Colonic mucosa (tissue), 4 donors: ENCODE data around the gene ABHD4. TPM values are rescaled to one million over a fixed set of nuclear protein-coding genes. Genes with fewer than 3 reads are reported as not detected.

Experiments
- DNase-seq: peaks from one replicate; pipeline ENCODE4 v3.0.0-alpha.2; 2020
- H3K27ac ChIP-seq: fragments of 200-600 bp; one replicate; pipeline ENCODE4 v1.8.0; 2021
- H3K27me3 ChIP-seq: fragments of 200-600 bp; one replicate; pipeline ENCODE4 v1.8.0; 2021
- H3K36me3 ChIP-seq: fragments of 200-600 bp; one replicate; pipeline ENCODE4 v1.8.0; 2021
- H3K4me1 ChIP-seq: fragments of 200-600 bp; one replicate; pipeline ENCODE4 v1.8.0; 2021; ENCODE audit warnings: mild to moderate bottlenecking
- H3K4me3 ChIP-seq: fragments of 200-600 bp; one replicate; pipeline ENCODE4 v1.8.0; 2021
- H3K9ac ChIP-seq, 2 donors: one replicate each; pipeline ENCODE4 v1.7.0; 2013; ENCODE audit warnings: control low read depth in 2 of 2, low read depth in 2 of 2, low read length in 2 of 2
- H3K9me3 ChIP-seq: fragments of 200-600 bp; one replicate; pipeline ENCODE4 v1.8.0; 2021
- intact Hi-C: fragments of 100-400 bp; cut with DNase I; formaldehyde crosslinking; loops from one replicate; pipeline ENCODE4 v1.14.1; 2022
- total RNA-seq, 2 donors: library from RNA; stranded (reverse); fragmentation: NEBNext Ultra II Directional in 1 of 2; extraction: Animal tissue kit (Norgen Biotek cat#: 25700) in 1 of 2; gene quantifications; one replicate each; pipeline ENCODE4 v1.2.1, GENCODE V29; 2021
- TF ChIP-seq, protein P1 (sequence below): fragments of 200-600 bp; IDR thresholded peaks from one replicate; pipeline ENCODE4 v1.8.0; 2022; ENCODE audit warnings: antibody characterized with exemption, mild to moderate bottlenecking
- donor health status: healthy.
- donor health status: DM: no; HTN: no; CAD: no.
- donor health status: DM: no; HTN: no; CAD: no.

ABHD4 gene
- total RNA-seq, 2 donors from 2014 or later, result 14.5 to 32.4 TPM

DNA sequence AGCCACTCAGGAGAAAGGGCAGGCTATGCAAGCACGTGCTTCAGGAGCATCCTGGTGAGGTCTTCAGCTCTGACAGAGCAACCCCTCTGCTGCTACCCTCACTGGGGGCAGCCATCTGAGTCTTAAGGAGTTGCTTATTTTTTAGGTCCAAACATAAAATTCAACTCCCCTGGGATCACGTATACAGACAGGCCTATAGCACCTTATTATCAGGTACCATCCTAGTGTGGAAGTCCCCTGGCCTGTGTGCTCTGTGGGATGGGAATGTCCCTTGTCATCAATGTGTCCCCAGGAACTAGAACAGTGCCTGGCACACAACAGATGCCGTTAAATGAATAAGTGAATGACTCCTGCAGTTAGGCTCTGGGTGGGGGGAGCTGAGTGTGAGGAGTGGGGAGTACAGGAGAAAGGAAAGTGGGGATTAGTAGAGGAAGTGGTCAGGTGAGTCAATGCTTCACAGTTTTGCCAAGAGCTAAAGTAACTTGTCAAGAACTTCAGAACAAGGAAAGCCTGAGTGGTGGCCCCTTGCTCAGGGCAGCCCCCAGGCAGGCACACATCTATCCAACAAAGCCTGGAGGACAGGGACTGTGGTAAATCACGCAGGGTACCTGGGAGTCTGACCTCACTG lies 42.6 kb upstream of the ABHD4 start:
- Histone ChIP-seq H3K9ac (peak overlapping the region; percentile 35 to 58), H3K4me3 (no peak overlapping the region), H3K27me3 (no peaks in the 10 kb centered on the region), H3K9me3 (no peaks in the 10 kb centered on the region), H3K36me3 (no peaks in the 10 kb centered on the region), H3K27ac (peak overlapping the region; percentile 67), H3K4me1 (peaks cover 19% of the 10 kb centered on the region)
- intact Hi-C loops, result loop anchor here (5.0 kb wide), 2 partner anchors 97 to 297 kb away; no protein-coding TSS in a partner anchor
- TF ChIP-seq, protein P1, sequence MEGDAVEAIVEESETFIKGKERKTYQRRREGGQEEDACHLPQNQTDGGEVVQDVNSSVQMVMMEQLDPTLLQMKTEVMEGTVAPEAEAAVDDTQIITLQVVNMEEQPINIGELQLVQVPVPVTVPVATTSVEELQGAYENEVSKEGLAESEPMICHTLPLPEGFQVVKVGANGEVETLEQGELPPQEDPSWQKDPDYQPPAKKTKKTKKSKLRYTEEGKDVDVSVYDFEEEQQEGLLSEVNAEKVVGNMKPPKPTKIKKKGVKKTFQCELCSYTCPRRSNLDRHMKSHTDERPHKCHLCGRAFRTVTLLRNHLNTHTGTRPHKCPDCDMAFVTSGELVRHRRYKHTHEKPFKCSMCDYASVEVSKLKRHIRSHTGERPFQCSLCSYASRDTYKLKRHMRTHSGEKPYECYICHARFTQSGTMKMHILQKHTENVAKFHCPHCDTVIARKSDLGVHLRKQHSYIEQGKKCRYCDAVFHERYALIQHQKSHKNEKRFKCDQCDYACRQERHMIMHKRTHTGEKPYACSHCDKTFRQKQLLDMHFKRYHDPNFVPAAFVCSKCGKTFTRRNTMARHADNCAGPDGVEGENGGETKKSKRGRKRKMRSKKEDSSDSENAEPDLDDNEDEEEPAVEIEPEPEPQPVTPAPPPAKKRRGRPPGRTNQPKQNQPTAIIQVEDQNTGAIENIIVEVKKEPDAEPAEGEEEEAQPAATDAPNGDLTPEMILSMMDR, result no peak
- DNase-seq, result no peak

DNA sequence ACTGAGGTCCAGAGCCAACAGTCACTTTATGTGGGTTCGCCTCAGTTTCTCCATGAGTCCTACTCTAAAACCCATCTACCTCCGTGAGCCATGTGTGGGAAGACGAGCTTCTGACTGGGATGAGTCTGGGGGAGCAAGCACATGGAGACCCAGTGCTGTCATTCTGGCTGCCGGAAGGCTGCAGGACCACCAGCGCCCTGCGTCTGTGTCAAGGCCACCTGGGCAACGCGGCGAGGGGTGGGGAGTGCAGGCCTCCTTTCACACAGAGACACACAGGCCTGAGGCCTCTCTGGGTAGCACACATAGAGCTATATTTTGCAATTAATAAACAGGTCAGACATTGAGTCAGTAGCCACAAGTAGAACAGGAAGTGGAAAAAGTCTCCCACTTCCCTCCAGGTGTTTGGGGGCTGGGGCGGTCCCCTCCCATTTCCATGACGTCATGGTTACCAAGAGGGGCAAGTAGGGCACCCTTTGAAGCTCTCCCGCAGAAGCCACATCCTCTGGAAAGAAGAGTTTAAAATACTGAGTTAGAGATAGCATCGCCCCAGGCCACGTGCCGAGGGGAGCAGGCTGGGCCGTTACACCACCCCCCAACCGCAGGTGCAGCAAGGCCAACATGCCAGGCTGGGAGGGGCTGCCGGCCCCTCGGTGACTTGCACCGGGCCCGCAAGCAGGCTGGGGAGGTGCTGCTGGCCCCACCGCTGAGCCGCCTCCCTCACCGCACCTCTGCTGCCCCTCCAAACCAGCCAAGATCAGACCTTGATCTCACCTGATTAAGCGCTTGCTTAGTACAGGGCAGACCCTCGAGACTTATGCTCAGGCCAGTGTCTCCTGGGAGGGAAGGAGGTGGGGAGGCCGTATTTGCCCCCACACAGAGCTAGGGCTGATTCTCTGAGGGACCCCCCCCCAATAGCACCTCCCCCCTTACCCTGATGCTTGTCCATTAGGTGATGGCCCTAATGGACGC lies 41.8 kb upstream of the ABHD4 start:
- no peaks in the 10 kb centered on the region for H3K9me3 ChIP-seq
- H3K4me3 ChIP-seq, result no peak overlapping the region
- peaks cover 19% of the 10 kb centered on the region for H3K4me1 ChIP-seq
- peak overlapping the region; percentile 67 for H3K27ac ChIP-seq
- peak overlapping the region; percentile 58 to 78 for H3K9ac ChIP-seq
- no peaks in the 10 kb centered on the region for H3K27me3 ChIP-seq
- intact Hi-C loops, result loop anchor here (5.0 kb wide), 2 partner anchors 96 to 296 kb away; no protein-coding TSS in a partner anchor
- TF ChIP-seq, protein P1, result no peak
- DNase-seq, result peak; percentile 73
- no peaks in the 10 kb centered on the region for H3K36me3 ChIP-seq

DNA sequence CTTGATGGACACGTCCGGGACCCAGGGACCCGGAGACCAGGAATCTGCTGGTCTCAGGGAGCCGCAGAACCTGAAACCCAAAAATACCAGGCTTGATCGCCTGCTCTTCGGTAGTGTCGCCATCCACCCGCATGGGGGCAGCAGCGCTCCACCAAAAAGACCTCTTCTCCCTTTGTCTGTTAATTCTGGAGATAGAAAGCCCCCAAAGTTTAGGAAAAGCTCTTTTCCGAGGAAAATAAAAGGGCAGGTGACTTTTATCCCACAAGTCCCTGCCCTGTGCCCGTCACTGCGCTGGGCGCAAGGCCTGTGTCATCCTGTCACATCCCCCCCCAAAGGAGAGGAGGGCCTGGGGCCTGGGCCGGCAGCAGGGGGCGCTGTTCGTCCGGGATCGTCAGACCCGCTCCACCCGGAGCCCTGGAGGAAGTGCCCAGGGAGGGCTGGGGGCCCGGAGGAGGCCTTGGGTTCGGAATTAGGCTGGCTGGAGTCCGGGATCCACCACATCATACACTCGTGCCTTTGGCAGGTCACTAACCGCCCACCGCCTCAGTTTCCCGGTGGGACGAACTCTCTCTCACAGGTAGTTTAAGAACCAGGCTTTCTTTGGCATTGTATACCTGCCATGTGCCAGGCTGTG lies 41.0 kb upstream of the ABHD4 start:
- Histone ChIP-seq H3K4me1 (peaks cover 19% of the 10 kb centered on the region), H3K9me3 (no peaks in the 10 kb centered on the region), H3K27ac (peak overlapping the region; percentile 67), H3K4me3 (peak overlapping the region; percentile 22), H3K9ac (peak overlapping the region; percentile 44 to 78), H3K27me3 (no peaks in the 10 kb centered on the region), H3K36me3 (no peaks in the 10 kb centered on the region)
- intact Hi-C loops, result loop anchor here (5.0 kb wide), 2 partner anchors 95 to 295 kb away; no protein-coding TSS in a partner anchor
- peak; percentile 92 for DNase-seq
- TF ChIP-seq, protein P1, result peak; percentile 98

DNA sequence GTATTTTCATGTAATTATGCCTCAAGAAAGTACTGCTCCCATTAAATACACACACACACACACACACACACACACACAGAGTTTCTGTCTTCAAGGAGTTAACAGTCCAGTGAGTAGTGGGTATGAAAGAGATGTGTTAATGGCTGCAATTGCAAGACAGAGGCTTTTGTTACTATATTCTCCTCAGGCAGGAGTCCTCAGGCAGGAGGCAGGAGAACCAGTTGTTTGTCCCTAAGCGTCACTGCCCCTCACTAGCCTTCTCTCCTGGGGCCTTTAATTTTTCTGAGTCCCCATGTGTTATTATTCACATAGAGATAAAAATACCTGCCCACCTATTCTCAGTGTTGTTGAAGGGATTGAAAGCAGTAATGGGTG lies 40.3 kb upstream of the ABHD4 start:
- TF ChIP-seq, protein P1, result no peak

More for the DNA sequence above, 40.3 kb upstream of the ABHD4 start:
- Histone ChIP-seq H3K4me1 (peaks cover 19% of the 10 kb centered on the region), H3K4me3 (no peak overlapping the region), H3K27me3 (no peaks in the 10 kb centered on the region), H3K9me3 (no peaks in the 10 kb centered on the region), H3K36me3 (no peaks in the 10 kb centered on the region), H3K27ac (peak overlapping the region; percentile 68), H3K9ac (peak overlapping the region in 1 of 2 donors; percentile 78)
- DNase-seq, result no peak
- intact Hi-C loops, result loop anchor here (2.0 to 5.0 kb wide), 3 partner anchors 94 to 425 kb away; partner anchors contain the start of gene AJUBA
